NCI-H2029 treated with DMSO at 0.1 percent for 48 hours (cell line): Measurements from ENCODE around the gene ALKBH7.
A peak's percentile ranks its signal among the peaks of the same experiment; 100 is the strongest.

Experiments used
- DNase-seq: peaks from one replicate; lab custom pipeline; 2025; lab: John Stamatoyannopoulos, UW

Gene ALKBH7

GRCh38 chr19:6364353-6364752 is 8.2 kb upstream of the ALKBH7 start:
- DNase-seq: no peak

- peak; percentile 90 for DNase-seq
These were observed 660 bp downstream of the ALKBH7 start for GRCh38 chr19:6373096-6373812.

GRCh38 chr19:6373813-6374108 is 1.2 kb downstream of the ALKBH7 start:
- no peak for DNase-seq

GRCh38 chr19:6374161-6374709 is 1.6 kb downstream of the ALKBH7 start:
- no peak for DNase-seq

GRCh38 chr19:6374711-6375410 is 2.3 kb downstream of the ALKBH7 start:
- DNase-seq: no peak

GRCh38 chr19:6375411-6376010 is 2.9 kb downstream of the ALKBH7 start, which contains the start of gene PSPN:
TSS of gene PSPN (minus strand) at chr19:6375933. CDS start at chr19:6375849, 84 bp downstream.
- no peak for DNase-seq

GRCh38 chr19:6376512-6377190 is 4.1 kb downstream of the ALKBH7 start:
- DNase-seq: no peak

- DNase-seq: no peak
These were observed 5.4 kb downstream of the ALKBH7 start for GRCh38 chr19:6378041-6378440.

GRCh38 chr19:6378486-6378885 is 5.9 kb downstream of the ALKBH7 start:
- DNase-seq: no peak

GRCh38 chr19:6379744-6380143 is 7.2 kb downstream of the ALKBH7 start:
- no peak for DNase-seq

GRCh38 chr19:6381030-6381750 is 8.6 kb downstream of the ALKBH7 start:
- DNase-seq: no peak

- no peak for DNase-seq
These were observed 10.6 kb downstream of the ALKBH7 start for GRCh38 chr19:6383188-6383587.

- DNase-seq: no peak
These were observed 11.8 kb downstream of the ALKBH7 start for GRCh38 chr19:6384381-6384780.

GRCh38 chr19:6387372-6387771 is 14.8 kb downstream of the ALKBH7 start:
- no peak for DNase-seq

- no peak for DNase-seq
These were observed 19.9 kb downstream of the ALKBH7 start for GRCh38 chr19:6392221-6393073.

GRCh38 chr19:6393074-6393982 is 20.7 kb downstream of the ALKBH7 start, which contains the start of gene GTF2F1:
TSS of gene GTF2F1 (minus strand) at chr19:6393164. CDS start at chr19:6392995, 169 bp downstream.
- peak; percentile 90 for DNase-seq

- peak; percentile 18 for DNase-seq
These were observed 21.4 kb downstream of the ALKBH7 start for GRCh38 chr19:6393983-6394412.

GRCh38 chr19:6394831-6395230 is 22.2 kb downstream of the ALKBH7 start:
- DNase-seq: no peak

- DNase-seq: no peak
These were observed 23.7 kb downstream of the ALKBH7 start for GRCh38 chr19:6396305-6396704.
